GM12874 (cell line): ENCODE data around the gene CAV1.

Experiments used
- TF ChIP-seq, protein P1 (sequence below): IDR thresholded peaks from 2 replicates; pipeline ENCODE4 v1.5.1; 2011; ENCODE audit warnings: low read depth, mild to moderate bottlenecking, control low read depth, low read length, moderate library complexity; ENCODE audit not compliant: insufficient read depth

CAV1 gene

DNA sequence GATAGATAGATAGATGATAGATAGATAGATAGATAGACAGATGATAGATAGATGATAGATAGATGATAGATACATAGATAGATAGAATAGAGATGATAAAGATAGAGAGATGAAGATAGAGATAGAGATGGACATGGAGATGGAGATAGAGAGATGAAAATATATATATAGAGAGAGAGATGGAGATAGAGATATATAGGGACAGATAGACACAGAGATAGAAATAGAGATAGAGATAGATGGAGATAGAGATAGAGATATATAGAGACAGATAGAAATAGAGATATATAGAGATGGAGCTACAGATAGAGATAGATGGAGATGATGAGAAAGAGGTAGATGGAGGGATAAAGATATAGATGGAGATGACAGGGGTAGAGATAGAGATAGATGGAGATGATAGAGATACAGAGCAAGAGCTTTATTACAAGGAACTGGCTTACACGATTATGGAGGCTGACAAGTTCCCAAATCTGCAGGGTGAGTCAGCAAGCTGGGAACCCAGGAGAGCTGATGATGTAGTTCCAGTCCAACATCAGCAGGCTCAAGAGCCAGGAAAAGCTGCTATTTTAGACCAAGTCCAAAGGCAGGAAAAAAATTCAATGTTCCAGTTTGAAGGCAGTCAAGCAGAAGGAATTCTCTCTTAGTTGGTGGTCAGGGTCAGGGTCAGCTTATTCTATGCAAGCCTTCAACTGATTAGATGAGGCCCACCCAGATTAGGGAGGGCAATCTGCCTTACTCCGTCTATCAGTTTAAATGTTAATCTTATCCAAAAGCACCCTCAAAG, 37.1 kb downstream of the CAV1 start:
- TF ChIP-seq, protein P1, sequence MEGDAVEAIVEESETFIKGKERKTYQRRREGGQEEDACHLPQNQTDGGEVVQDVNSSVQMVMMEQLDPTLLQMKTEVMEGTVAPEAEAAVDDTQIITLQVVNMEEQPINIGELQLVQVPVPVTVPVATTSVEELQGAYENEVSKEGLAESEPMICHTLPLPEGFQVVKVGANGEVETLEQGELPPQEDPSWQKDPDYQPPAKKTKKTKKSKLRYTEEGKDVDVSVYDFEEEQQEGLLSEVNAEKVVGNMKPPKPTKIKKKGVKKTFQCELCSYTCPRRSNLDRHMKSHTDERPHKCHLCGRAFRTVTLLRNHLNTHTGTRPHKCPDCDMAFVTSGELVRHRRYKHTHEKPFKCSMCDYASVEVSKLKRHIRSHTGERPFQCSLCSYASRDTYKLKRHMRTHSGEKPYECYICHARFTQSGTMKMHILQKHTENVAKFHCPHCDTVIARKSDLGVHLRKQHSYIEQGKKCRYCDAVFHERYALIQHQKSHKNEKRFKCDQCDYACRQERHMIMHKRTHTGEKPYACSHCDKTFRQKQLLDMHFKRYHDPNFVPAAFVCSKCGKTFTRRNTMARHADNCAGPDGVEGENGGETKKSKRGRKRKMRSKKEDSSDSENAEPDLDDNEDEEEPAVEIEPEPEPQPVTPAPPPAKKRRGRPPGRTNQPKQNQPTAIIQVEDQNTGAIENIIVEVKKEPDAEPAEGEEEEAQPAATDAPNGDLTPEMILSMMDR, result no peak

DNA sequence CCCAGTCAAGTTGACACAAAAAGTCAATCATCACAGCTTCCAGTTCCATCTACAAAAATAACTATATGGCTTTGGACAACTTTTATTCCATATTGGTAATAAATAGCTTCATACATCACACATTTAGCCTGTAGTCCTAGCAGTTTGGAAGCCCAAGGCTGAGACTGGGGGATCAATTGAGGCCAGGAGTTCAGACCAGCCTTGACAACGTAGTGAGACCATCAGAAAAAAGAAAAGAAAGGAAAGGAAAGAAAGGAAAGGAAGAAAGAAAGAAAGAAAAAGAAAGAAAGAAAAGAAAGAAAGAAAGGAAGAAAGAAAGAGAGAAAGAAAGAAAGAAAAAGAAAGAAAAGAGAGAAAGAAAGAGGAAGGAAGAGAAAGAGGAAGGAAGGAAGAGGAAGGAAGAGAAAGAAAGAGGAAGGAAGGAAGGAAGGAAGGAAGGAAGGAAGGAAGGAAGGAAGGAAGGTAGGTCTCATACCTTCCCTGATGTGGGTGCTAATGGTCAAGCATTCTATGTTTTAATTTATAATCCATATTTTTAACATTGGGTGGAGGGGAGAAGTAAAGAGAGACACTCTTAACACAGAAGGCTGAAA, 37.8 kb downstream of the CAV1 start:
- TF ChIP-seq, protein P1, result no peak

DNA sequence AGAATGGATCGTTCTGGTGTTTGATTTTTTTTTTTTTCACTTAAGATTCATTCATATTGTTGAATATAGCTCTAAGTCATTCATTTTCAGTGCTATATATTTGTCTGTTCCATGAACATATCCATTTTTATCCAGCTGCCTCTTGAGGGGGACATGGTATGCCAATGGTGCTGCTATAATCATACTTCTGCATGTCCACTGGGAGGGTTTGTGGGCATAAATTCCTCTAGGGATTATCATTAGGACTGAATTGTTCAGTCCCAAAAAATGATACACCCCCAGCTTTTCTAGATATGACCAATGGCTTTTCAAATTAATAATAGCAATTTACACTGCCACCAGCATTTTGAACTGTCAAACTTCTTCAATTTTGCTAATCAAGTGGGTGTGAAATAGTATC, 41.1 kb downstream of the CAV1 start:
- TF ChIP-seq, protein P1, result no peak

DNA sequence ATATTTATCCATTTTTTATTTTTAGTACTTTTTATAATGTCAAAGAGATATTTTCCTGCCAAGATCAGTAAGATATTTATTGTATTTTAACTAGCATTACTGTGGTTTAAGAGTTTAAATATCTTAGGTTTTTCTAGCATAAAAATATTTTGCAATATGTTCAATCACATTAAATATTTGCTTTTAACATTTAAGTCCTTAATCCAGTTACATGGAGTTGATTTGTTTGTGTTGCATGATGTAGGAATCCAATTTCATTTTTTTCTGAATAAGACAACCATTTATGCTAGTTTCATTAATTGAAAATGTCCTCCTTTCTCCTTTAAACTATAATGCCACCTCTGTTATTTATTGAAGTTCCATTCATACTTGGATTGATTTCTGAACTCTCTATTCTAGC, 41.8 kb downstream of the CAV1 start:
- TF ChIP-seq, protein P1, result no peak

DNA sequence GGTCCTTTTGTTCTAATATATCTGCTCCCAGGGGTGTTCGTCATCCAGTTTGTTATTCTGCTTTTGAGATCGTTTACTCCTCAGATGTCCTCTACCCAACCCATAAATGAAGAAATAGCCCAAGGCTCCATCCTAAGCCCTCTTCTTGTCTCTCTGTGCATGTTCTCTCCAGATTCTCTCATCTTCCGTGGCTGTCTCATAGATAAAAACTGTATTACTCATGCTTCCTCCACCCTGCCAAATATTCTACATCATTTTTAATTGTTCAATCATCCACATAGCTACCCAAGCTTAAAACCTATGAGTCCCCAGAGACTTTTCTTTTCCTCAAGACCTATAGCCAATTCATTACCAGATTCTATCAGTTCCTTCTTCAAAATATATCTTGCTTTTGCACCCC, 44.9 kb downstream of the CAV1 start:
- TF ChIP-seq, protein P1, result no peak

DNA sequence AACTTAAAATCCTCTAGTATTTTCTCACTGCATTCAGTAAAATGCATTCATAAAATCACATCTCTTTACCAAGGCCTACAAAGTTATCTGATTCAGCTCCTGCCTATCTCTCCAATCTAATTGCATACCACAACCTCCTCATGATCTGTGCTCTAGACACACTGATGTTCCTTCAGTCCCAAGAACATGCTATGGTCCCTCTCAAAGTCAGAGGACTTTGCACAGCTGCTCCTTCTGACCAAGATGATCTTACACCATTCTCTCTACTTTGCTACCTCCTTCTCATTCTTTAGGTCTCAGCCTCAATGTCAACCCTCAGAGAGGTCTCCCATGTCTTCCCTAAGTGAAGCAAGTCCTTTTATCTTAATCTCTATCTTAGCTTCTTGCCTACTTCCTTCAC, 45.5 kb downstream of the CAV1 start:
- TF ChIP-seq, protein P1, result no peak

DNA sequence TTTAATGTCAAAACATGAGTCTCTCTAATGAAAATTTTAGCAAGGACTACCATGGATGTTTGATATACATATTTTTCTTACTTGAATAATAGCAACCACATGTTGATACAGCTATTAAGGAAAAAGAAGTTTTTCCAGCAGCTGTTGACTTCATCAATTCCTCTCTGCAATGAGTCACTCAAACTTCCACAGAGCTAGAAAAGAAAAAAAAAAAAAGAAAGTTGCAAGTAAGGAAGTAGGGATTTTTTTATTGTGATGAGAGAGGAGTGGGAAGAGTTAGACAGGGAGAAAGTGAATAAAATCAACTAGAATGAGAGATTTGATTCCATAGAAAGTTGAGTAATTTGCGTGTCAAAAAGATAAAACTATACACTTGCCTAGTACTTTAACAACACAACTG, 46.2 kb downstream of the CAV1 start:
- TF ChIP-seq, protein P1, result no peak
